Prostate gland (tissue), 2 donors: ENCODE results near the gene FRMPD4.
"Not testable (repeated sequence)": the region's sequence is repeated elsewhere in the genome, so short reads cannot be mapped to it uniquely, and the experiment has no call there.

Experiments
- CTCF ChIP-seq, 4 experiments: fragments of 200-600 bp in 2 of 4; fragments of 450-650 bp in 2 of 4; sonication (generic) in 2 of 4; IDR thresholded peaks; 1 replicate in 3 of 4; 2 replicates in 1 of 4; pipeline ENCODE4 v1.5.1; 2016 to 2019; ENCODE audit warnings: antibody characterized with exemption in 4 of 4, mild to moderate bottlenecking in 2 of 4, moderate library complexity in 2 of 4
- POLR2A ChIP-seq: fragments of 450-650 bp; IDR thresholded peaks from one replicate; pipeline ENCODE4 v1.6.1; 2016; ENCODE audit warnings: antibody characterized with exemption, mild to moderate bottlenecking
- POLR2AphosphoS5 ChIP-seq: sonication (generic); formaldehyde crosslinking; IDR thresholded peaks from one replicate; pipeline ENCODE4 v1.6.1; 2017; ENCODE audit warnings: antibody characterized with exemption

- not testable (repeated sequence) for TF ChIP-seq POLR2A; CTCF (IDR thresholded peaks at IDR 0.05); POLR2AphosphoS5
Measured at GRCh38 chrX:12515384-12515783, 377.1 kb downstream of the FRMPD4 start.
